Rectal smooth muscle tissue (tissue), 1 donor: ENCODE data around the gene NAALADL2.
"Not testable (repeated sequence)": the region's sequence is repeated elsewhere in the genome, so short reads cannot be mapped to it uniquely, and the experiment has no call there.

ENCODE experiments used
- H3K27ac ChIP-seq: one replicate; pipeline ENCODE4 v1.7.0; 2013; ENCODE audit warnings: low read depth, low read length, inconsistent platforms
- H3K27me3 ChIP-seq: one replicate; pipeline ENCODE4 v1.7.0; 2013; ENCODE audit warnings: low read length; ENCODE audit not compliant: control insufficient read depth, insufficient read depth
- H3K36me3 ChIP-seq: one replicate; pipeline ENCODE4 v1.7.0; 2013; ENCODE audit warnings: low read length; ENCODE audit not compliant: control insufficient read depth, insufficient read depth
- H3K4me1 ChIP-seq: one replicate; pipeline ENCODE4 v1.7.0; 2013; ENCODE audit warnings: low read length; ENCODE audit not compliant: control insufficient read depth, insufficient read depth
- H3K4me3 ChIP-seq: one replicate; pipeline ENCODE4 v1.7.0; 2013; ENCODE audit warnings: low read length
- H3K9ac ChIP-seq: one replicate; pipeline ENCODE4 v1.7.0; 2013; ENCODE audit warnings: low read length

The NAALADL2 gene

GRCh38 chr3:175066617-175067415 is 207.7 kb downstream of the NAALADL2 start:
- no peak overlapping the region for H3K27ac ChIP-seq
- no peaks in the 10 kb centered on the region for H3K4me1 ChIP-seq
- no peaks in the 10 kb centered on the region for H3K36me3 ChIP-seq
- no peaks in the 10 kb centered on the region for H3K27me3 ChIP-seq
- no peak overlapping the region for H3K4me3 ChIP-seq
- H3K9ac ChIP-seq = no peak overlapping the region

DNA sequence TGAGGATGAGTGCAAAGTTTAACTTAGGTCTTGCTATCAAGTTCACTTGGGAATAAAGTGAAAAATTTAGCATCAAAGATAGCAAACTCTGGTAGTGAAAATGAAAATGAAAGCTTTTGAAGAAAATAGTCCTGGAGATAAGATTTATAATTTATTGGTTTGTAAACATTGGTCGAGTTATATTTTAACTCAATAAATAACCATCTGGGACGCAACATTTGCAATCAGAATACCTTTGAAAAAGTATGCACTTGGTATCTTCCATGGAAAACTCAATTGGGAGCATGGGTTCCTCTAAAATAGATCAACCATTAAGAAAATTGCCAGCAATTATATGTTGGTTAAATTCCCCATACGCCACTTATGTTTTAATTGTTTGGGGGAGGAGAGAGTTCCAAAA is 209.5 kb downstream of the NAALADL2 start:
- H3K9ac ChIP-seq = no peak overlapping the region
- no peaks in the 10 kb centered on the region for H3K27me3 ChIP-seq
- H3K4me3 ChIP-seq = no peak overlapping the region
- no peaks in the 10 kb centered on the region for H3K36me3 ChIP-seq
- H3K4me1 ChIP-seq = no peaks in the 10 kb centered on the region
- H3K27ac ChIP-seq = no peak overlapping the region

- H3K36me3 ChIP-seq = no peaks in the 10 kb centered on the region
- no peak overlapping the region for H3K9ac ChIP-seq
- no peak overlapping the region for H3K4me3 ChIP-seq
- no peaks in the 10 kb centered on the region for H3K27me3 ChIP-seq
- no peaks in the 10 kb centered on the region for H3K4me1 ChIP-seq
- H3K27ac ChIP-seq = no peak overlapping the region
Measured at GRCh38 chr3:175070946-175071345, 211.8 kb downstream of the NAALADL2 start.

GRCh38 chr3:175073219-175073905 is 214.2 kb downstream of the NAALADL2 start:
- Histone ChIP-seq H3K4me1 (no peaks in the 10 kb centered on the region), H3K27me3 (no peaks in the 10 kb centered on the region), H3K9ac (no peak overlapping the region), H3K27ac (no peak overlapping the region), H3K36me3 (no peaks in the 10 kb centered on the region), H3K4me3 (no peak overlapping the region)

- H3K4me1 ChIP-seq = no peaks in the 10 kb centered on the region
- H3K27me3 ChIP-seq = no peaks in the 10 kb centered on the region
- H3K4me3 ChIP-seq = no peak overlapping the region
- H3K36me3 ChIP-seq = no peaks in the 10 kb centered on the region
- H3K9ac ChIP-seq = no peak overlapping the region
- no peak overlapping the region for H3K27ac ChIP-seq
Measured at GRCh38 chr3:175075269-175075668, 216.1 kb downstream of the NAALADL2 start.

DNA sequence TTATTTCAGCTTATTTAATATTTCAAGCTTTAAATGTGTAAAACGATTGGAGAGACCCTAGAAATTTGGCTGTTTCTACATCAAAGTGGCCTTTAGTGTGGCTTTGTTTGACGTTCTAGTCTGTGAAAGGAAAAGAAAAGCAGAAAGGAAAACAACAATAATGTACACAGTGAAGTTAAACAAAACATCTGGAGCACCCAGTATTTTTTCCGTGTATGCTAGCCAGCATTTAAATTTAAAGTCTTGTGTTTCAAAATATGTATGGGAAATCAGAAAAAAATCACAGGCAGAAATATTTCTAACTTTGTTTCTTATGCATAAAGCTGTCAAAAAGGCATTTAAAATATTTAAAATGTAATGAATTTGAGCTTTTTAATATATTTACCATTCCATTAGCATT is 218.1 kb downstream of the NAALADL2 start:
- Histone ChIP-seq H3K4me1 (no peaks in the 10 kb centered on the region), H3K4me3 (no peak overlapping the region), H3K9ac (no peak overlapping the region), H3K36me3 (no peaks in the 10 kb centered on the region), H3K27me3 (no peaks in the 10 kb centered on the region), H3K27ac (no peak overlapping the region)

GRCh38 chr3:175082631-175083030 is 223.5 kb downstream of the NAALADL2 start:
- Histone ChIP-seq H3K9ac (no peak overlapping the region), H3K27ac (no peak overlapping the region), H3K4me3 (no peak overlapping the region), H3K36me3 (no peaks in the 10 kb centered on the region), H3K4me1 (no peaks in the 10 kb centered on the region), H3K27me3 (no peaks in the 10 kb centered on the region)

GRCh38 chr3:175087128-175087527 is 228.0 kb downstream of the NAALADL2 start:
- not testable (repeated sequence) for H3K9ac ChIP-seq, H3K4me1 ChIP-seq, H3K36me3 ChIP-seq, H3K27ac ChIP-seq, H3K27me3 ChIP-seq, H3K4me3 ChIP-seq

- Histone ChIP-seq H3K27ac (no peak overlapping the region), H3K4me3 (no peak overlapping the region), H3K36me3 (no peaks in the 10 kb centered on the region), H3K27me3 (no peaks in the 10 kb centered on the region), H3K4me1 (no peaks in the 10 kb centered on the region), H3K9ac (no peak overlapping the region)
Measured at GRCh38 chr3:175088766-175089380, 229.7 kb downstream of the NAALADL2 start.

GRCh38 chr3:175091426-175092114 is 232.4 kb downstream of the NAALADL2 start:
- H3K4me1 ChIP-seq = peaks cover 2% of the 10 kb centered on the region
- no peaks in the 10 kb centered on the region for H3K36me3 ChIP-seq
- no peaks in the 10 kb centered on the region for H3K27me3 ChIP-seq
- no peak overlapping the region for H3K27ac ChIP-seq
- H3K4me3 ChIP-seq = no peak overlapping the region
- H3K9ac ChIP-seq = no peak overlapping the region

DNA sequence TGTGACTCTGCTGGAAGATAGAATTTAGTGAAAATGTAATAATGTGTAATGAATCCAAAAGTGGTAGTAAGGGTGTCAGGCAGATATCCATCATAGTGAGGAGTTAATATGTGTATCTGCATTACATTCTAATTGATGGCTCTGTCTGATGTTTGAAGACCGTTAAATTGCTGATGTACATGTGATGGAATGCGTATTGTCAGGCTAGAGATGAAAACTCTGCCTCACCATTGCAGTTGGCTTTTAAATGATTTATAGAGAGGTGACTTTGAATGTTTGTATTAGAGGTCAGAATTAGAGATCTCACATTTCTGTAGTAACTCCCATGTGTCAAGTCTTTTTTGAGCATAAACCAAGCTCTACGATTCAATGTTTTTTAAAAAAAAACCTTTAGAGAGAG is 234.6 kb downstream of the NAALADL2 start:
- Histone ChIP-seq H3K4me1 (peaks cover 2% of the 10 kb centered on the region), H3K36me3 (no peaks in the 10 kb centered on the region)

GRCh38 chr3:175094344-175094743 is 235.2 kb downstream of the NAALADL2 start:
- peaks cover 2% of the 10 kb centered on the region for H3K4me1 ChIP-seq
- H3K36me3 ChIP-seq = no peaks in the 10 kb centered on the region
- no peak overlapping the region for H3K9ac ChIP-seq
- H3K4me3 ChIP-seq = no peak overlapping the region
- H3K27me3 ChIP-seq = no peaks in the 10 kb centered on the region
- H3K27ac ChIP-seq = no peak overlapping the region

More for the DNA sequence above, 234.6 kb downstream of the NAALADL2 start:
- Histone ChIP-seq H3K4me3 (no peak overlapping the region), H3K9ac (no peak overlapping the region), H3K27ac (no peak overlapping the region), H3K27me3 (no peaks in the 10 kb centered on the region)
